Activated T-cell treated with anti-CD3 and anti-CD28 coated beads for 48 hours (primary cell): ENCODE measurements around the gene JAZF1.
"Not testable (repeated sequence)": the region's sequence is repeated elsewhere in the genome, so short reads cannot be mapped to it uniquely, and the experiment has no call there.

ENCODE experiments used
- DNase-seq: peaks from one replicate; pipeline ENCODE4 v3.0.0-alpha.2; 2020; ENCODE audit warnings: low read depth

The JAZF1 gene

GRCh38 chr7:28042721-28043120, 137.9 kb downstream of the JAZF1 start:
- DNase-seq = no peak

- no peak for DNase-seq
Observed at GRCh38 chr7:28041508-28042314, 138.9 kb downstream of the JAZF1 start.

- no peak for DNase-seq
Observed at GRCh38 chr7:28038175-28038797, 142.3 kb downstream of the JAZF1 start.

- no peak for DNase-seq
Observed at GRCh38 chr7:28037220-28038010, 143.2 kb downstream of the JAZF1 start.

GRCh38 chr7:28036696-28037095, 143.9 kb downstream of the JAZF1 start:
- no peak for DNase-seq

- DNase-seq = no peak
Observed at GRCh38 chr7:28033386-28033785, 147.2 kb downstream of the JAZF1 start.

GRCh38 chr7:28032738-28033380, 147.7 kb downstream of the JAZF1 start:
- DNase-seq = no peak

GRCh38 chr7:28029051-28029450, 151.5 kb downstream of the JAZF1 start:
- DNase-seq = no peak

GRCh38 chr7:28028471-28028870, 152.1 kb downstream of the JAZF1 start:
- DNase-seq = no peak

GRCh38 chr7:28026237-28026636, 154.4 kb downstream of the JAZF1 start:
- DNase-seq = no peak

- DNase-seq = no peak
Observed at GRCh38 chr7:28024786-28025334, 155.7 kb downstream of the JAZF1 start.

- DNase-seq = no peak
Observed at GRCh38 chr7:28020302-28020940, 160.2 kb downstream of the JAZF1 start.

- DNase-seq = no peak
Observed at GRCh38 chr7:28018856-28019465, 161.6 kb downstream of the JAZF1 start.

GRCh38 chr7:28018446-28018845, 162.1 kb downstream of the JAZF1 start:
- no peak for DNase-seq

- no peak for DNase-seq
Observed at GRCh38 chr7:28018020-28018419, 162.6 kb downstream of the JAZF1 start.

GRCh38 chr7:28017372-28017771, 163.2 kb downstream of the JAZF1 start:
- DNase-seq = no peak

- no peak for DNase-seq
Observed at GRCh38 chr7:28016297-28016696, 164.3 kb downstream of the JAZF1 start.

GRCh38 chr7:28015169-28015568, 165.4 kb downstream of the JAZF1 start:
- no peak for DNase-seq

GRCh38 chr7:28014340-28014739, 166.3 kb downstream of the JAZF1 start:
- DNase-seq = not testable (repeated sequence)

- no peak for DNase-seq
Observed at GRCh38 chr7:28013441-28013840, 167.2 kb downstream of the JAZF1 start.

GRCh38 chr7:28013019-28013418, 167.6 kb downstream of the JAZF1 start:
- no peak for DNase-seq
